NCI-H1436 treated with DMSO at 0.1 percent for 48 hours (cell line): ENCODE data around the gene CEP72.
"Not testable (repeated sequence)": the region's sequence is repeated elsewhere in the genome, so short reads cannot be mapped to it uniquely, and the experiment has no call there.

ENCODE experiments used
- DNase-seq: peaks from one replicate; lab custom pipeline; 2025; lab: John Stamatoyannopoulos, UW

CEP72 gene

GRCh38 chr5:684751-685216, 72.6 kb downstream of the CEP72 start:
- no peak for DNase-seq

- DNase-seq = no peak
These were observed 73.4 kb downstream of the CEP72 start for GRCh38 chr5:685262-686171.

- not testable (repeated sequence) for DNase-seq
These were observed 74.0 kb downstream of the CEP72 start for GRCh38 chr5:686172-686523.

GRCh38 chr5:686936-687335, 74.8 kb downstream of the CEP72 start:
- not testable (repeated sequence) for DNase-seq

- DNase-seq = not testable (repeated sequence)
These were observed 76.3 kb downstream of the CEP72 start for GRCh38 chr5:688348-689010.

GRCh38 chr5:690293-690692, 78.2 kb downstream of the CEP72 start:
- DNase-seq = not testable (repeated sequence)

GRCh38 chr5:691049-691448, 78.9 kb downstream of the CEP72 start:
- DNase-seq = not testable (repeated sequence)

- no peak for DNase-seq
These were observed 79.8 kb downstream of the CEP72 start for GRCh38 chr5:691817-692528.

GRCh38 chr5:692529-693041, 80.4 kb downstream of the CEP72 start:
- DNase-seq = not testable (repeated sequence)

- DNase-seq = not testable (repeated sequence)
These were observed 81.3 kb downstream of the CEP72 start, which contains the start of gene TPPP for GRCh38 chr5:693271-694041. Gene TPPP, minus strand, starts transcription at chr5:693352. Its CDS starts 15,292 bp downstream, at chr5:678060.

- DNase-seq = not testable (repeated sequence)
These were observed 81.9 kb downstream of the CEP72 start for GRCh38 chr5:694042-694431.

GRCh38 chr5:695475-695874, 83.3 kb downstream of the CEP72 start:
- not testable (repeated sequence) for DNase-seq

GRCh38 chr5:696191-696590, 84.1 kb downstream of the CEP72 start:
- DNase-seq = not testable (repeated sequence)

GRCh38 chr5:696753-697702, 84.9 kb downstream of the CEP72 start:
- not testable (repeated sequence) for DNase-seq
